ENCODE measurements around the gene CXorf58. TPM values are rescaled to one million over a fixed set of nuclear protein-coding genes. Genes with fewer than 3 reads are reported as not detected.
"Not testable (repeated sequence)": the region's sequence is repeated elsewhere in the genome, so short reads cannot be mapped to it uniquely, and the experiment has no call there.

The CXorf58 gene
- polyA plus RNA-seq (2012; ENCODE audit: missing spikeins), result not detected

GRCh38 chrX:23907498-23908218, at the start of gene CXorf58, which contains the start of gene APOO:
CXorf58 (plus strand) TSS chrX:23908006; CDS start chrX:23910303, 2,297 bp downstream.
APOO (minus strand) TSS chrX:23907938; CDS start chrX:23907702, 236 bp downstream.
- FAIRE-seq (no peak), DNase-seq (ENCODE audit: insufficient read length) (peak; percentile 70)
- peak; percentile 22; the same call in 1 of the 2 replicates for TF ChIP-seq POLR2AphosphoS5 (IDR thresholded peaks at IDR 0.05; ENCODE audit: low read depth, low read length)
- no peak for TF ChIP-seq TAF1 (IDR thresholded peaks at IDR 0.05; ENCODE audit: borderline replicate concordance, low read depth, low read length)
- TF ChIP-seq POLR2A (IDR thresholded peaks at IDR 0.05; ENCODE audit: low read depth, low read length), result 0 out of 2 replicates have a peak, but pooled peaks have one; percentile 34

- DNase-seq (ENCODE audit: insufficient read length); FAIRE-seq: not testable (repeated sequence)
Observed at GRCh38 chrX:23859238-23859637, 48.6 kb upstream of the CXorf58 start.

GRCh38 chrX:23861215-23861896, 46.5 kb upstream of the CXorf58 start:
- TF ChIP-seq POLR2AphosphoS5 (IDR thresholded peaks at IDR 0.05; ENCODE audit: low read depth, low read length) (no peak), POLR2A (IDR thresholded peaks at IDR 0.05; ENCODE audit: low read depth, low read length) (no peak), TAF1 (IDR thresholded peaks at IDR 0.05; ENCODE audit: borderline replicate concordance, low read depth, low read length) (no peak)
- no peak for DNase-seq (ENCODE audit: insufficient read length)
- FAIRE-seq, result no peak

GRCh38 chrX:23861952-23862351, 45.9 kb upstream of the CXorf58 start:
- not testable (repeated sequence) for DNase-seq (ENCODE audit: insufficient read length); FAIRE-seq

- TF ChIP-seq POLR2AphosphoS5 (IDR thresholded peaks at IDR 0.05; ENCODE audit: low read depth, low read length) (no peak), TAF1 (IDR thresholded peaks at IDR 0.05; ENCODE audit: borderline replicate concordance, low read depth, low read length) (no peak), POLR2A (IDR thresholded peaks at IDR 0.05; ENCODE audit: low read depth, low read length) (no peak)
- FAIRE-seq (no peak), DNase-seq (ENCODE audit: insufficient read length) (no peak)
Observed at GRCh38 chrX:23864742-23865326, 43.0 kb upstream of the CXorf58 start.

GRCh38 chrX:23870041-23870440, 37.8 kb upstream of the CXorf58 start:
- TF ChIP-seq POLR2AphosphoS5 (IDR thresholded peaks at IDR 0.05; ENCODE audit: low read depth, low read length) (no peak), POLR2A (IDR thresholded peaks at IDR 0.05; ENCODE audit: low read depth, low read length) (no peak), TAF1 (IDR thresholded peaks at IDR 0.05; ENCODE audit: borderline replicate concordance, low read depth, low read length) (no peak)
- DNase-seq (ENCODE audit: insufficient read length) (no peak), FAIRE-seq (peak; percentile 36)

GRCh38 chrX:23871905-23872546, 35.8 kb upstream of the CXorf58 start:
- no peak for FAIRE-seq
- TF ChIP-seq POLR2A (IDR thresholded peaks at IDR 0.05; ENCODE audit: low read depth, low read length), result no peak
- TF ChIP-seq TAF1 (IDR thresholded peaks at IDR 0.05; ENCODE audit: borderline replicate concordance, low read depth, low read length), result no peak
- no peak for TF ChIP-seq POLR2AphosphoS5 (IDR thresholded peaks at IDR 0.05; ENCODE audit: low read depth, low read length)
- DNase-seq (ENCODE audit: insufficient read length), result no peak

GRCh38 chrX:23879380-23880090, 28.3 kb upstream of the CXorf58 start:
- no peak for FAIRE-seq
- no peak for DNase-seq (ENCODE audit: insufficient read length)
- TF ChIP-seq POLR2AphosphoS5 (IDR thresholded peaks at IDR 0.05; ENCODE audit: low read depth, low read length) (no peak), TAF1 (IDR thresholded peaks at IDR 0.05; ENCODE audit: borderline replicate concordance, low read depth, low read length) (no peak), POLR2A (IDR thresholded peaks at IDR 0.05; ENCODE audit: low read depth, low read length) (no peak)

- no peak for DNase-seq (ENCODE audit: insufficient read length)
- TF ChIP-seq TAF1 (IDR thresholded peaks at IDR 0.05; ENCODE audit: borderline replicate concordance, low read depth, low read length), result no peak
- TF ChIP-seq POLR2A (IDR thresholded peaks at IDR 0.05; ENCODE audit: low read depth, low read length), result no peak
- no peak for FAIRE-seq
Observed at GRCh38 chrX:23883737-23884354, 24.0 kb upstream of the CXorf58 start.

GRCh38 chrX:23884427-23885024, 23.3 kb upstream of the CXorf58 start:
- TF ChIP-seq POLR2A (IDR thresholded peaks at IDR 0.05; ENCODE audit: low read depth, low read length) (no peak), POLR2AphosphoS5 (IDR thresholded peaks at IDR 0.05; ENCODE audit: low read depth, low read length) (no peak), TAF1 (IDR thresholded peaks at IDR 0.05; ENCODE audit: borderline replicate concordance, low read depth, low read length) (no peak)
- DNase-seq (ENCODE audit: insufficient read length) (no peak), FAIRE-seq (no peak)

Measured in GM12892 (cell line).